ENCODE measurements around the gene ERCC1.

DNA sequence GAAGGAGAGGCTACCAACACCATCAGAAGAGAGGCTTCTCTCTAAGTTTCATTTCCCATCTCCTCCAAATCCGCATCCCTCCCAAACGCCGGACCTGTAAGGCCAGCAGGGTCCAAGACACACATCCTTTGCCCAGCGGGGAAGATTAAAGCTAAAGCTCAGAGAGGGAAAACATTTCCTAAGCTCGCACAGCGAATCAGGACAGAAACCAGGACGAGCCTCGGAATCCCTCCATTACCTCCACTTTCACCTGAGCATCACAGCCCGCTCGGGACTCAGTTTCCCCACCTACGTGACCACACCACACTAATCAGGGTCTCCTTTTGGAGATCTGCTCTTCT, 43.4 kb upstream of the ERCC1 start:
- TF ChIP-seq, protein P1, sequence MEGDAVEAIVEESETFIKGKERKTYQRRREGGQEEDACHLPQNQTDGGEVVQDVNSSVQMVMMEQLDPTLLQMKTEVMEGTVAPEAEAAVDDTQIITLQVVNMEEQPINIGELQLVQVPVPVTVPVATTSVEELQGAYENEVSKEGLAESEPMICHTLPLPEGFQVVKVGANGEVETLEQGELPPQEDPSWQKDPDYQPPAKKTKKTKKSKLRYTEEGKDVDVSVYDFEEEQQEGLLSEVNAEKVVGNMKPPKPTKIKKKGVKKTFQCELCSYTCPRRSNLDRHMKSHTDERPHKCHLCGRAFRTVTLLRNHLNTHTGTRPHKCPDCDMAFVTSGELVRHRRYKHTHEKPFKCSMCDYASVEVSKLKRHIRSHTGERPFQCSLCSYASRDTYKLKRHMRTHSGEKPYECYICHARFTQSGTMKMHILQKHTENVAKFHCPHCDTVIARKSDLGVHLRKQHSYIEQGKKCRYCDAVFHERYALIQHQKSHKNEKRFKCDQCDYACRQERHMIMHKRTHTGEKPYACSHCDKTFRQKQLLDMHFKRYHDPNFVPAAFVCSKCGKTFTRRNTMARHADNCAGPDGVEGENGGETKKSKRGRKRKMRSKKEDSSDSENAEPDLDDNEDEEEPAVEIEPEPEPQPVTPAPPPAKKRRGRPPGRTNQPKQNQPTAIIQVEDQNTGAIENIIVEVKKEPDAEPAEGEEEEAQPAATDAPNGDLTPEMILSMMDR (IDR thresholded peaks at IDR 0.05; ENCODE audit: low read depth, low read length, missing input control) = no peak
- no peak for TF ChIP-seq GABPA (IDR thresholded peaks at IDR 0.05 in 1 of 2, conservative IDR thresholded peaks at IDR 0.05 in 1 of 2)
- TF ChIP-seq SP1 (IDR thresholded peaks at IDR 0.05) = no peak
- no peak for TF ChIP-seq TAF1 (conservative IDR thresholded peaks at IDR 0.05)
- TF ChIP-seq, protein P2, sequence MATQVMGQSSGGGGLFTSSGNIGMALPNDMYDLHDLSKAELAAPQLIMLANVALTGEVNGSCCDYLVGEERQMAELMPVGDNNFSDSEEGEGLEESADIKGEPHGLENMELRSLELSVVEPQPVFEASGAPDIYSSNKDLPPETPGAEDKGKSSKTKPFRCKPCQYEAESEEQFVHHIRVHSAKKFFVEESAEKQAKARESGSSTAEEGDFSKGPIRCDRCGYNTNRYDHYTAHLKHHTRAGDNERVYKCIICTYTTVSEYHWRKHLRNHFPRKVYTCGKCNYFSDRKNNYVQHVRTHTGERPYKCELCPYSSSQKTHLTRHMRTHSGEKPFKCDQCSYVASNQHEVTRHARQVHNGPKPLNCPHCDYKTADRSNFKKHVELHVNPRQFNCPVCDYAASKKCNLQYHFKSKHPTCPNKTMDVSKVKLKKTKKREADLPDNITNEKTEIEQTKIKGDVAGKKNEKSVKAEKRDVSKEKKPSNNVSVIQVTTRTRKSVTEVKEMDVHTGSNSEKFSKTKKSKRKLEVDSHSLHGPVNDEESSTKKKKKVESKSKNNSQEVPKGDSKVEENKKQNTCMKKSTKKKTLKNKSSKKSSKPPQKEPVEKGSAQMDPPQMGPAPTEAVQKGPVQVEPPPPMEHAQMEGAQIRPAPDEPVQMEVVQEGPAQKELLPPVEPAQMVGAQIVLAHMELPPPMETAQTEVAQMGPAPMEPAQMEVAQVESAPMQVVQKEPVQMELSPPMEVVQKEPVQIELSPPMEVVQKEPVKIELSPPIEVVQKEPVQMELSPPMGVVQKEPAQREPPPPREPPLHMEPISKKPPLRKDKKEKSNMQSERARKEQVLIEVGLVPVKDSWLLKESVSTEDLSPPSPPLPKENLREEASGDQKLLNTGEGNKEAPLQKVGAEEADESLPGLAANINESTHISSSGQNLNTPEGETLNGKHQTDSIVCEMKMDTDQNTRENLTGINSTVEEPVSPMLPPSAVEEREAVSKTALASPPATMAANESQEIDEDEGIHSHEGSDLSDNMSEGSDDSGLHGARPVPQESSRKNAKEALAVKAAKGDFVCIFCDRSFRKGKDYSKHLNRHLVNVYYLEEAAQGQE (IDR thresholded peaks at IDR 0.05) = no peak
- TF ChIP-seq, protein P3, sequence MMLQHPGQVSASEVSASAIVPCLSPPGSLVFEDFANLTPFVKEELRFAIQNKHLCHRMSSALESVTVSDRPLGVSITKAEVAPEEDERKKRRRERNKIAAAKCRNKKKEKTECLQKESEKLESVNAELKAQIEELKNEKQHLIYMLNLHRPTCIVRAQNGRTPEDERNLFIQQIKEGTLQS (IDR thresholded peaks at IDR 0.05) = no peak
- no peak for TF ChIP-seq YY1 (IDR thresholded peaks at IDR 0.05)
- no peak for TF ChIP-seq EGR1 (IDR thresholded peaks at IDR 0.05; ENCODE audit: low read depth in 2 of 2)
- TF ChIP-seq, protein P4, sequence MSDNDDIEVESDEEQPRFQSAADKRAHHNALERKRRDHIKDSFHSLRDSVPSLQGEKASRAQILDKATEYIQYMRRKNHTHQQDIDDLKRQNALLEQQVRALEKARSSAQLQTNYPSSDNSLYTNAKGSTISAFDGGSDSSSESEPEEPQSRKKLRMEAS (IDR thresholded peaks at IDR 0.05) = no peak
- TF ChIP-seq NR2F2 (IDR thresholded peaks at IDR 0.05) = no peak
